SW480 (cell line): ENCODE data around the gene TLK2.

Experiments
- DNase-seq: peaks from one replicate; pipeline ENCODE4 v3.0.0-alpha.2; 2016; ENCODE audit warnings: low spot score

TLK2 gene

DNA sequence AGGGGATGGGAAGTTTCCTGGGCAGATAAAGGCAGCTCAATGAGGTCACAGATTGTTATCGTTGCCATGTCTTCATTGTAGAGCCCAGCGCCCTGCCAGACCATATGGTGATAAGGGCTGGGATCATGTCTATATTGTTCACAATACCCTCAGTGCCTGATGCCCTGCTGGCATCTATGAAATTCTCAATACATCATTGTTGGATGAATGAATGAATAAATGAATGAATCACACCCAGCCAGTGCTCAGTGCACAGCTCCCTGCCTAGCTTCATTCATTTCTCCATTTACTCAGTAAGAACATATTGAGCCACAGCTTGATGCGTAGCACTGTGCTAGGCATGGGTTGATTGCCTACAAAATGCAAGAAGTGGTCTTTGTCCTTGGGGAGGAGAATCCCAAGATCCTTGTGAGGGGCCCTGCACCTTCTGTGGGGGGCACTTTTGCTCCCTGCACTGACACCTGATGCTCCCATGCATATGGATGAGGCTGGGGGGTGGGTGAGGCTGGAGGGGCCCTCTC is 178.6 kb downstream of the TLK2 start:
- DNase-seq = no peak

DNA sequence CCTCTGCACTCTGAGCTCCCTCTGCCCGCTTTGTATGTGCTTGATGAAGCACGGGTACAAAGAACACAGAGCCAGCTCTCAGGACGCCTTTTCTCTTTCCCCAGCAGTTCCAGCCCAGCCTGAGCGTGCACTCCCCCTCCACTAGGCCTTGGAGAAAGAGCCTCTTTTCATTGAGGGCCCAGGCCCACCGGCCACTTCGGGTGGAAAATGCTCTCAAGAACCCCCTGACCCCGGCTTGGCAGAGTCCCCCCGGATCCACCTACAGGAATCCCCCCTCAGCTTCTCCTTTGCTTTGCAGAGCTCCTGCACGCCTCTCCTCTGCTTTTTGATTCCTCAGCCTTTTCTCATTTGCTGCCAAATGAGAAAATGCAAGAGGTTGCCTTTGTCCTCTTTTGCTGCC is 179.1 kb downstream of the TLK2 start:
- no peak for DNase-seq

DNA sequence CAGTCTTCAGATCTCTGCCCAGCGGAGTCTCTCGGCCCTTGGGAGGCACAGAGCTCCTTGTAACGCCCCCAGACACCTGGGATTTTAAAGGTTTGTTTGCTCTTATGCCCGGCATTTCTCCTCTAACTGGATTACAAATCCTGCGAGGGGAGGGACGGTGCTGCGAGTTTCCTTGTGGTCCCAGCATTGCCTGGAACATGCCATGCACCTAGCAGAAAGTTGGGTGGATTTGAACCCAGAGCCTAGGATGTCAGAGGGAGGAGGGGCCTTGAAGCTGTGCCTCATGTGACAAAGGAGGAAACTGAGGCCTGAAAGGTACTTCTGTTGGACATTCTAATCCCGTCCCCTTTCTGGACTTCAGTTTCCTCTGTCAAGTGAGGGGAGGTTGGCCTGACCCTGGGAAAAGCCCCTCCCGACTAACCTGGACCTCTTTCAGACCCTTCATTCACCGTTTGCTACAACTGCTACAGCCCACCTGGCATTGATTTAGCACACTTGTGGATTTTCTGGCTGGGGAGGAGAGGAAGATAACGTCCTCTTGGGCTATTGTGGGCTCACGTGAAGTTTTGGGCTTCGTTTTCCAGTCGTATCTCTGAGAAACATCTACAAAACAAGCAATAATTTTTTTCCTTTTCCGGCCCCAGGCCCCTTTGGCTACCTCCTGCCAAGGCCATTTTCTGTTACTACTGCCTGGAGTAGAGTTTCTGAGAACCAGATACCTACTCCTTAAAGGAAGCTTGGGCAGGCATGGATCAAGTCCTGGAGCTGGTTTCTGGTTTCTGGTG is 179.7 kb downstream of the TLK2 start:
- DNase-seq = no peak

DNA sequence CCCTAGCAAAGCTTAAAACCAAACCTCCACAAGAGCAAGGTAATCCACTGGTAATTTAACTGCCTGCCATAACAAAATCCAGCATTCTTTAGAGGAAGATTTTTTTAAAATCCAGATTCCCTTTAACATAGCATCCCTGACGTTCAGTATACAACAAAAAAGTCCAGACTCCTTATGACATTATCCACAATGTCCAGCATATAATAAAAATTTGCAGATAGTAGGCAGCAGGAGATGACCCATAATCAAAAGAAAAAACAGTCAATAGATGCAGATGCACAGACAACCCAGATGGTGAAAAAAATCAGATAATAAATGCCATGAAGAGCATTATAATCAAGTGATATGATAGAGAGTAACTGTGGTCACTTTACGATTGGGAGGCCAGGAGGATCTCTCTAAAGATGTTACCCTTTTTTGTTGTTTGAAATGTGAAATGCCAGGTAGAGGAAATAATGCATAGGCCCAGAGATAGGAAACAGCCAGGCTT is 182.0 kb downstream of the TLK2 start:
- DNase-seq = no peak

DNA sequence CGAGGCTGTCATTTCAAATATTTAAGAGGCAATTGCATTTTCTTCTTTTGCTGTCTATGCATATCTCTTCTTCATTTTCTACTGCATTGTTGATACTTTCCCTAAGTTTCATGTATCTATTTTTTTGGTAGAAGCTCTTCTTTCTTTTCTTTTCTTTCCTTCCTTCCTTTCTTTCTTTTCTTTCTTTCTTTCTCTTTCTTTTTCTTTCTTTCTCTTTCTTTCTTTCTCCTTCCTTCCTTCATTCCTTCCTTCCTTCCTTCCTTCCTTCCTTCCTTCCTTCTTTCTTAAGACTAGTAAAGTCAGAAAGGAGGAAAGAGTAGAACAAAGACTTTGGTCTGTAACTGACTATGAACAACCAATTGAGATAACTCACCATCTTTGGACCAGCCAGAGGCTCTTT is 182.7 kb downstream of the TLK2 start:
- DNase-seq = no peak

DNA sequence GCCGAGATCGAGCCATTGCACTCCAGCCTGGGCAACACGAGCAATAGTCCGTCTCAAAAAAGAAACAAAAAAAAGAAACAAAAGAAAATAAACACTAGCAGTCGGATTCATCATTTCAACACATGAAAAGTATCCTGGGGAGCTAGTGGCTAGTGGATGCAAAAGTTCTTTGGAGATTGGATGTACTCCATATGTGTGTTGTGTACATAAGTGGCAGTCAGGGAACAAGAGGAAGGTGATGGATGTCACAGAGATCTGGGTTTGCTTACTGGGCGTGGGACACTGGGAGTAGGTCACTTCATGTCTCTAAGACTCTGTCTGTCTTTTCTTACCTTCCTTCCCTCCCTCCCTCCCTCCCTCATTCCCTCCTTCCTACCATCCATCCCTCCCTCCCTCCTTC is 184.2 kb downstream of the TLK2 start:
- no peak for DNase-seq
